Smooth muscle cell (in vitro differentiated cells): ENCODE measurements around the gene S100A7A. TPM values are rescaled to one million over a fixed set of nuclear protein-coding genes. Genes with fewer than 3 reads are reported as not detected.

Experiments
- DNase-seq: peaks from one replicate; lab custom pipeline; 2025; ENCODE audit not compliant: unreplicated experiment; lab: John Stamatoyannopoulos, UW
- H2AFZ ChIP-seq: fragments of 200-600 bp; sonication (generic); 2 replicates; pipeline ENCODE4 v1.6.0; 2016; ENCODE audit warnings: antibody characterized with exemption, low read depth, mild to moderate bottlenecking
- H3F3A ChIP-seq: fragments of 200-600 bp; sonication (generic); 2 replicates; pipeline ENCODE4 v1.6.0; 2017; ENCODE audit warnings: antibody characterized with exemption, low read depth
- H3K27ac ChIP-seq: fragments of 200-600 bp; sonication (generic); 2 replicates; pipeline ENCODE4 v1.5.1; 2016; ENCODE audit warnings: low read depth, mild to moderate bottlenecking
- H3K27me3 ChIP-seq: fragments of 200-600 bp; sonication (generic); 2 replicates; pipeline ENCODE4 v1.6.1; 2016; ENCODE audit warnings: low read depth, mild to moderate bottlenecking
- H3K36me3 ChIP-seq: fragments of 200-600 bp; sonication (generic); 2 replicates; pipeline ENCODE4 v1.5.1; 2016; ENCODE audit warnings: low read depth
- H3K4me1 ChIP-seq: fragments of 200-600 bp; sonication (generic); 2 replicates; pipeline ENCODE4 v1.5.1; 2016; ENCODE audit warnings: low read depth
- H3K4me2 ChIP-seq: fragments of 200-600 bp; sonication (generic); 2 replicates; pipeline ENCODE4 v1.6.0; 2016; ENCODE audit warnings: mild to moderate bottlenecking
- H3K4me3 ChIP-seq: fragments of 200-600 bp; sonication (generic); 2 replicates; pipeline ENCODE4 v1.5.1; 2016; ENCODE audit warnings: mild to moderate bottlenecking
- H3K79me2 ChIP-seq: fragments of 200-600 bp; sonication (generic); 2 replicates; pipeline ENCODE4 v1.6.0; 2016; ENCODE audit warnings: low read depth, mild to moderate bottlenecking
- H3K9ac ChIP-seq: fragments of 200-600 bp; sonication (generic); 2 replicates; pipeline ENCODE4 v1.6.0; 2016; ENCODE audit warnings: low read depth
- H3K9me3 ChIP-seq: fragments of 200-600 bp; sonication (generic); replicated peaks from 2 replicates; pipeline ENCODE4 v1.5.1; 2016; ENCODE audit warnings: low read depth
- H4K20me1 ChIP-seq: fragments of 200-600 bp; sonication (generic); 2 replicates; pipeline ENCODE4 v1.6.0; 2016; ENCODE audit warnings: low read depth
- CTCF ChIP-seq: fragments of 200-600 bp; sonication (generic); IDR thresholded peaks from 2 replicates; pipeline ENCODE4 v1.5.1; 2017; ENCODE audit warnings: borderline replicate concordance, mild to moderate bottlenecking, antibody characterized with exemption; ENCODE audit not compliant: insufficient read depth, poor library complexity, severe bottlenecking
- WGBS: methylation state at CpG from one replicate; pipeline ENCODE4 v1.1.7; 2016; ENCODE audit warnings: low lambda C conversion rate; 5-methylcytosine and 5-hydroxymethylcytosine counted together
- polyA plus RNA-seq: library from polyadenylated mRNA; unstranded; fragments of >200 nt; fragmentation: Nextera tagmentation; extraction: Ambion mirVana; gene quantifications from 2 replicates; pipeline ENCODE4 v1.2.1, GENCODE V29; 2016
- total RNA-seq: library from RNA; depleted of rRNA; stranded (reverse); fragments of >200 nt; gene quantifications from 2 replicates; pipeline ENCODE4 v1.2.3, GENCODE V29; 2014

Gene S100A7A
- total and polyA plus RNA-seq, 2 experiments from 2014 or later, result not detected

GRCh38 chr1:153375511-153375910, 40.8 kb upstream of the S100A7A start, which contains the start of gene S100A12:
S100A12 (minus strand) TSS chr1:153375621; CDS start chr1:153374592, 1,029 bp downstream.
- TF ChIP-seq CTCF, result no peak
- H3K9ac ChIP-seq, result no peak within 1 kb of the TSS
- DNase-seq, result no peak

GRCh38 chr1:153379591-153379990, 36.7 kb upstream of the S100A7A start:
- no peak for DNase-seq
- no peak overlapping the region for H3K4me2 ChIP-seq
- no peaks in the 10 kb centered on the region for H4K20me1 ChIP-seq
- no peaks in the 10 kb centered on the region for H3K27me3 ChIP-seq
- no peak overlapping the region for H3K4me3 ChIP-seq
- H2AFZ ChIP-seq, result no peak overlapping the region
- H3K9ac ChIP-seq, result no peak overlapping the region
- no peaks in the 10 kb centered on the region for H3K36me3 ChIP-seq
- no peaks in the 10 kb centered on the region for H3K9me3 ChIP-seq
- no peaks in the 10 kb centered on the region for H3F3A ChIP-seq
- no peaks in the 10 kb centered on the region for H3K79me2 ChIP-seq
- H3K4me1 ChIP-seq, result no peaks in the 10 kb centered on the region
- WGBS, result 91% methylated on average over 10 of the region's 10 CpGs
- TF ChIP-seq CTCF, result no peak
- no peak overlapping the region for H3K27ac ChIP-seq

More at GRCh38 chr1:153375511-153375910, 40.8 kb upstream of the S100A7A start, which contains the start of gene S100A12:
- H3K27ac ChIP-seq, result no peak within 1 kb of the TSS
- H3K4me2 ChIP-seq, result no peak within 1 kb of the TSS
- no peaks in the 10 kb centered on the region for H3F3A ChIP-seq
- H2AFZ ChIP-seq, result no peak within 1 kb of the TSS
- H3K9me3 ChIP-seq, result no peaks in the 10 kb centered on the region
- H3K4me1 ChIP-seq, result no peaks in the 10 kb centered on the region
- WGBS, result 65% methylated on average over 1 of the region's 1 CpG
- H4K20me1 ChIP-seq, result no peaks in the 10 kb centered on the region
- H3K27me3 ChIP-seq, result no peaks in the 10 kb centered on the region
- H3K79me2 ChIP-seq, result no peaks in the 10 kb centered on the region
- H3K36me3 ChIP-seq, result no peaks in the 10 kb centered on the region
- no peak within 1 kb of the TSS for H3K4me3 ChIP-seq

GRCh38 chr1:153380711-153381110, 35.6 kb upstream of the S100A7A start:
- H2AFZ ChIP-seq, result no peak overlapping the region
- no peak overlapping the region for H3K27ac ChIP-seq
- H4K20me1 ChIP-seq, result no peaks in the 10 kb centered on the region
- H3K9me3 ChIP-seq, result no peaks in the 10 kb centered on the region
- no peaks in the 10 kb centered on the region for H3F3A ChIP-seq
- DNase-seq, result no peak
- H3K27me3 ChIP-seq, result no peaks in the 10 kb centered on the region
- no peak overlapping the region for H3K9ac ChIP-seq
- no peak for TF ChIP-seq CTCF
- WGBS, result 93% methylated on average over 23 of the region's 23 CpGs
- H3K4me1 ChIP-seq, result no peaks in the 10 kb centered on the region
- no peaks in the 10 kb centered on the region for H3K79me2 ChIP-seq
- H3K36me3 ChIP-seq, result no peaks in the 10 kb centered on the region
- no peak overlapping the region for H3K4me3 ChIP-seq
- H3K4me2 ChIP-seq, result no peak overlapping the region

- Histone ChIP-seq H4K20me1 (no peaks in the 10 kb centered on the region), H3K4me1 (no peaks in the 10 kb centered on the region), H3K36me3 (no peaks in the 10 kb centered on the region), H3K4me3 (no peak overlapping the region), H3K4me2 (no peak overlapping the region), H3K79me2 (no peaks in the 10 kb centered on the region), H3K9ac (no peak overlapping the region), H3F3A (no peaks in the 10 kb centered on the region), H2AFZ (no peak overlapping the region), H3K9me3 (no peaks in the 10 kb centered on the region), H3K27ac (no peak overlapping the region), H3K27me3 (no peaks in the 10 kb centered on the region)
- 77% methylated on average over 4 of the region's 4 CpGs for WGBS
- no peak for TF ChIP-seq CTCF
- no peak for DNase-seq
Measured at GRCh38 chr1:153384958-153385580, 31.3 kb upstream of the S100A7A start.
